ENCODE data around the gene CMTM1. TPM values are rescaled to one million over a fixed set of nuclear protein-coding genes. Genes with fewer than 3 reads are reported as not detected.

Gene CMTM1
- polyA plus RNA-seq, 1 donor from 2014 or later: 1.6 TPM

GRCh38 chr16:66587881-66588600 lies 21.8 kb downstream of the CMTM1 start:
- Histone ChIP-seq H2AFZ (ENCODE audit: low read depth, low read length) (no peak overlapping the region), H3K27ac (ENCODE audit: low read length) (no peak overlapping the region), H3K4me2 (ENCODE audit: low read length) (no peak overlapping the region)

More at GRCh38 chr16:66587881-66588600, 21.8 kb downstream of the CMTM1 start:
- Histone ChIP-seq H3K27me3 (ENCODE audit: insufficient read depth, low read depth, low read length) (no peaks in the 10 kb centered on the region), H3K79me2 (replicated peaks; ENCODE audit: insufficient read depth, low read length) (no peaks in the 10 kb centered on the region), H3K9ac (ENCODE audit: low read length) (no peak overlapping the region), H3K9me2 (ENCODE audit: insufficient read depth, low read length) (no peaks in the 10 kb centered on the region), H4K20me1 (ENCODE audit: insufficient read depth) (no peaks in the 10 kb centered on the region), H3K9me3 (ENCODE audit: low read length) (no peaks in the 10 kb centered on the region), H3F3A (ENCODE audit: insufficient read depth, low read length, poor library complexity, severe bottlenecking) (no peaks in the 10 kb centered on the region), H3K36me3 (ENCODE audit: insufficient read depth, low read length) (no peaks in the 10 kb centered on the region), H3K4me3 (ENCODE audit: low read length) (no peak overlapping the region)
- TF ChIP-seq REST (IDR thresholded peaks at IDR 0.05; ENCODE audit: borderline replicate concordance) (no peak), CTCF (IDR thresholded peaks at IDR 0.05; ENCODE audit: poor library complexity, severe bottlenecking) (no peak), TAF1 (IDR thresholded peaks at IDR 0.05; ENCODE audit: low read depth) (no peak), EZH2 (IDR thresholded peaks at IDR 0.05; ENCODE audit: borderline replicate concordance, insufficient read depth, low read length, poor library complexity, severe bottlenecking) (no peak), POLR2AphosphoS5 (IDR thresholded peaks at IDR 0.05) (no peak), RAD21 (conservative IDR thresholded peaks at IDR 0.05) (no peak), SMC3 (conservative IDR thresholded peaks at IDR 0.05; ENCODE audit: poor library complexity) (no peak), MXI1 (conservative IDR thresholded peaks at IDR 0.05; ENCODE audit: poor library complexity, severe bottlenecking) (no peak), EP300 (conservative IDR thresholded peaks at IDR 0.05; ENCODE audit: poor library complexity, severe bottlenecking) (no peak)
